Panc1 (cell line): ENCODE results near the gene KRTAP4-6. TPM values are rescaled to one million over a fixed set of nuclear protein-coding genes. Genes with fewer than 3 reads are reported as not detected.
"Not testable (repeated sequence)": the region's sequence is repeated elsewhere in the genome, so short reads cannot be mapped to it uniquely, and the experiment has no call there.

Experiments used
- ATAC-seq: fragments of 200-7000 bp; cut with Tn5 transposase; 2 replicates; pipeline ENCODE4 v1.9.1; 2020; ENCODE audit warnings: mild to moderate bottlenecking, moderate library complexity
- BruUV-seq: library from RNA; stranded (reverse); fragments of 400-500 nt; replicated peaks from 2 replicates; lab custom pipeline; 2021; lab: Mats Ljungman, UMichigan
- CTCF ChIA-PET: fragments of 300-600 bp; sonication (Branson Sonifier 250); formaldehyde crosslinking; loops from one replicate; lab custom pipeline; 2022; ENCODE audit warnings: antibody characterized with exemption; lab: Charles Lee
- POLR2A ChIA-PET: fragments of 300-600 bp; sonication (Branson Sonifier 250); formaldehyde crosslinking; loops from one replicate; lab custom pipeline; 2022; ENCODE audit warnings: antibody characterized with exemption; lab: Charles Lee
- DNase-seq: peaks from one replicate; pipeline ENCODE4 v3.0.0-alpha.2; 2010; ENCODE audit warnings: low read depth, low spot score
- H3K27ac ChIP-seq: 2 replicates; pipeline ENCODE4 v1.5.1; 2011; ENCODE audit warnings: mild to moderate bottlenecking, low read length, inconsistent platforms
- H3K27me3 ChIP-seq: fragments of 200-500 bp; sonication (Bioruptor generic); 2 replicates; pipeline ENCODE4 v1.6.0; 2014; ENCODE audit warnings: low read length, inconsistent platforms; ENCODE audit not compliant: control insufficient read depth, insufficient read depth
- H3K36me3 ChIP-seq: fragments of 200-500 bp; sonication (Bioruptor generic); 2 replicates; pipeline ENCODE4 v1.5.1; 2014; ENCODE audit warnings: inconsistent platforms, mild to moderate bottlenecking, low read length, moderate library complexity; ENCODE audit not compliant: control insufficient read depth, insufficient read depth
- H3K4me1 ChIP-seq: 2 replicates; pipeline ENCODE4 v1.5.1; 2011; ENCODE audit warnings: inconsistent platforms, mild to moderate bottlenecking, low read length, moderate library complexity; ENCODE audit not compliant: control insufficient read depth, insufficient read depth
- H3K4me3 ChIP-seq, 2 experiments: 2 replicates each; pipeline ENCODE4 v1.5.1; 2011 to 2012; ENCODE audit warnings: low read depth in 2 of 2, low read length in 2 of 2, mild to moderate bottlenecking in 2 of 2, inconsistent platforms in 1 of 2, moderate library complexity in 1 of 2
- H3K9me3 ChIP-seq: fragments of 200-500 bp; sonication (Bioruptor generic); 2 replicates; pipeline ENCODE4 v1.5.1; 2014; ENCODE audit warnings: low read depth, mild to moderate bottlenecking, inconsistent platforms, low read length, moderate library complexity; ENCODE audit not compliant: control insufficient read depth, insufficient read depth
- CTCF ChIP-seq: fragments of 450-650 bp; IDR thresholded peaks from 2 replicates; pipeline ENCODE4 v1.5.1; 2017; ENCODE audit warnings: mild to moderate bottlenecking
- POLR2AphosphoS5 ChIP-seq: IDR thresholded peaks from 2 replicates; pipeline ENCODE4 v1.6.1; 2012; ENCODE audit warnings: mild to moderate bottlenecking, low read depth, low read length, moderate library complexity
- REST ChIP-seq, 2 experiments: IDR thresholded peaks; 2 replicates each; pipeline ENCODE4 v1.6.1; 2011 to 2012; ENCODE audit warnings: low read depth in 2 of 2, control low read depth in 1 of 2, low read length in 1 of 2, mild to moderate bottlenecking in 1 of 2, moderate library complexity in 1 of 2; ENCODE audit not compliant: insufficient read depth in 1 of 2
- SIN3A ChIP-seq: IDR thresholded peaks from 2 replicates; pipeline ENCODE4 v1.6.1; 2012; ENCODE audit warnings: low read depth, mild to moderate bottlenecking, low read length, moderate library complexity, borderline replicate concordance; ENCODE audit not compliant: insufficient read depth
- TCF7L2 ChIP-seq: IDR thresholded peaks from 2 replicates; pipeline ENCODE4 v1.6.1; 2011; ENCODE audit warnings: mild to moderate bottlenecking, low read depth, low read length, inconsistent platforms
- in situ Hi-C: cut with HindIII; loops from 2 replicates; pipeline ENCODE4 v1.10.0; 2016; ENCODE audit warnings: low sequenced_read_pairs, low pct_unique_long_range_greater_than_20kb
- intact Hi-C: fragments of 100-400 bp; cut with micrococcal nuclease; formaldehyde crosslinking; loops from one replicate; pipeline ENCODE4 v1.10.0; 2022; ENCODE audit not compliant: unreplicated experiment
- total RNA-seq: library from RNA; stranded (reverse); gene quantifications from one replicate; pipeline ENCODE4 v1.2.1, GENCODE V29; 2021; ENCODE audit not compliant: unreplicated experiment

KRTAP4-6 gene
- total RNA-seq, 1 experiment from 2014 or later, result not detected

DNA sequence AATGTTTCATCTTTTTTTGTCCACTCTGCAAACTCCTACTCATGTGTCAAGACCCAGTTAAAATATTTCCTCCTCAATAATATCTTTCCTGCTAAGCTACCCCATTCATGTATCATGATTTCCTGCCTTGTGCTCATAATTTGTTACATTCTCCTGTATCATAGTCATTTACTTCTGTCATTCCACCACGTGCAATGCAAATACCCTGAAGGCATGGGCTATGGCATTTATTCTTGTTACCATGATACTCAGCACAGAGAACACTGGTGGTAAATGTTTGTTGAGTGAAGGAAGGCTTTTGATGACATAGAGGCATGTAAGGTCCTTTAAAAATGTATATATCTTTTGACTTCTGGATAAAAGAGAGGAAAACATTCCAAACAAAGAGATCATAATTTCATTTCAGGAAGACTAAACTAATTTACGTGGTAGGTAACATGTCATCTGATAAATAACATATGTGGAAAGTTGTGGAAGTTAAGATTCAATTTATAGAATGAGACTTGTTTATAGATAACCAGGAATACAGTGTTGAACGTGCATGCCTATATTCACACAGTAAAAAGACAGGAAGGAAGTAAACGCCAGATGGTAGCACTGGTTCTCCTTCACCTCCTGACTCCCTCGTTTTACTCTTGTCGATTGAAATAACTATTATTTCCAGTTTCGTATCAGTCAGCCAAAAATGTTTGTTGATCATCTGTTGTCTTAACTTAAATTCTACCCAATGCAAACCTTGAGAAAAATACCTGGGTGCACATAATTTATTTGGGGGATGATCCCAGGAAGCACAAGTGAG, 40.5 kb downstream of the KRTAP4-6 start:
- H3K4me3 ChIP-seq, POLR2A ChIA-PET, H3K36me3 ChIP-seq, H3K27ac ChIP-seq, H3K4me1 ChIP-seq, BruUV-seq, H3K9me3 ChIP-seq, in situ Hi-C loops, CTCF ChIA-PET, H3K27me3 ChIP-seq: not testable (repeated sequence)
- ATAC-seq (peak; percentile 77), DNase-seq (peak; percentile 20)
- intact Hi-C loops, result loop anchor here (5.0 kb wide), 1 partner anchor 382 kb away; the partner anchor contains the start of gene KRT35

DNA sequence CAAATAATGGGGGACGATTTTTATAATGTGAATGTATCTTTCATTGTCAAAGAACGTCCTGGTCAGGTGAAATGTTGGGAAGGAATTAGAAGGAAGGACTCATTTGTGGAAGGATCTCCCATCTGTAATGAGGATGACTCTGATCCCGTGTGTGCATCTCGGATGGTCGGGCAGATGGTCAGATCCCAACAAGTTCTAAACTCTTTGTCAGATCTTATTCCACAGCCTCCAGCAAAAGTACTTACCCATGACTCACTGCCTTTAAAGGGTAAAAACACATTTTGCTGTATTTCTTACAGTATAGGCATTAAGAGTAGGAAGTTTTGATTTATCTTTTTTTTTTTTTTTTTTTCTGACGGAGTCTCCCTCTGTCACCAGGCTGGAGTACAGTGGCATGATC, 41.9 kb downstream of the KRTAP4-6 start:
- TF ChIP-seq POLR2AphosphoS5 (no peak), REST (IDR thresholded peaks at IDR 0.05; ENCODE audit: insufficient read depth in 1 of 2, low read depth in 2 of 2, low read length in 1 of 2) (no peak), CTCF (no peak), TCF7L2 (no peak), SIN3A (no peak)
- POLR2A ChIA-PET, result interaction anchor here (0.7 kb wide), 1 partner anchor 42 kb away, joined by 3 read pairs; the partner anchor contains the start of gene KRTAP4-6
- no peak for DNase-seq
- no peaks in the 10 kb centered on the region for H3K27me3 ChIP-seq
- intact Hi-C loops, result no loop called here
- H3K36me3 ChIP-seq, result no peaks in the 10 kb centered on the region
- H3K9me3 ChIP-seq, result no peaks in the 10 kb centered on the region
- in situ Hi-C loops, result no loop called here
- no peak for ATAC-seq
- no peaks in the 10 kb centered on the region for H3K4me1 ChIP-seq
- BruUV-seq, result no TSS peak
- no peak overlapping the region for H3K4me3 ChIP-seq
- CTCF ChIA-PET, result no interaction called here
- H3K27ac ChIP-seq, result no peak overlapping the region

DNA sequence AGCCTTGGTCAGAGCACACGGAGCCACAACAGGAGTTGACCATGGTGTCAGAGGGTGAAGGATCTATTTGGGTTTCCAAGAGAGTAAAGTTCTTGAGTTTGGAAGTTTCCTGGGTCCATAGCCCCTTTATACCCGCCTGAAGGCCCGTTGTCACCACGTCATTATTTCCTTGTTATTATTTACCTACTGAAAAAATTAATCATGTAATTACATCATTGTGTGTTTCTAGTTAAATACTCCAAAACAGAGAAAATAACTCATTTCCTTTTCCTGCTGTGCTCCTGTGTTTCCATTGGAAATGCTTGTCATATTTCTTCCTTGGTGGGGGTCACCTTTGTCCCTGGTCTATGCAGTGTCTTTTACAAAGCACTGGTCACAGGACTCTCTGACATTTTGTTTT, 42.3 kb downstream of the KRTAP4-6 start, which contains the start of gene KRTAP4-8:
Gene KRTAP4-8 (minus strand): TSS at position 101 of the 400 bp plus-strand sequence. CDS start 58 bp downstream, at position 43.
- Histone ChIP-seq H3K27ac (no peak within 1 kb of the TSS), H3K9me3 (no peaks in the 10 kb centered on the region), H3K36me3 (no peaks in the 10 kb centered on the region), H3K27me3 (no peaks in the 10 kb centered on the region), H3K4me3 (no peak within 1 kb of the TSS), H3K4me1 (no peaks in the 10 kb centered on the region)
- ChIA-PET POLR2A (no interaction called here), CTCF (no interaction called here)
- in situ Hi-C loops (no loop called here), intact Hi-C loops (no loop called here)
- no peak for TF ChIP-seq TCF7L2
- TF ChIP-seq CTCF, result no peak
- TF ChIP-seq REST (IDR thresholded peaks at IDR 0.05; ENCODE audit: insufficient read depth in 1 of 2, low read depth in 2 of 2, low read length in 1 of 2), result no peak
- TF ChIP-seq SIN3A, result no peak
- TF ChIP-seq POLR2AphosphoS5, result no peak
- BruUV-seq, result no TSS peak
- ATAC-seq, result no peak
- DNase-seq, result no peak
